Large intestine (tissue), 3 donors: ENCODE data around the gene PHKA2. TPM values are rescaled to one million over a fixed set of nuclear protein-coding genes. Genes with fewer than 3 reads are reported as not detected.

Experiments
- DNase-seq, 2 donors: peaks; one replicate each; pipeline versions ENCODE4 v3.0.0 to v3.0.0-alpha.2; 2013
- H3K27ac ChIP-seq: one replicate; pipeline ENCODE4 v1.5.1; 2013; ENCODE audit warnings: low read length
- H3K27me3 ChIP-seq: 2 replicates; pipeline ENCODE4 v1.6.1; 2013; ENCODE audit warnings: low read length; ENCODE audit not compliant: control insufficient read depth, insufficient read depth
- H3K36me3 ChIP-seq: 2 replicates; pipeline ENCODE4 v1.6.1; 2013; ENCODE audit warnings: low read length; ENCODE audit not compliant: control insufficient read depth, insufficient read depth
- H3K4me1 ChIP-seq: one replicate; pipeline ENCODE4 v1.6.1; 2013; ENCODE audit warnings: low read length; ENCODE audit not compliant: control insufficient read depth, insufficient read depth
- H3K4me3 ChIP-seq: one replicate; pipeline ENCODE4 v1.5.1; 2013; ENCODE audit warnings: low read length
- H3K9me3 ChIP-seq: one replicate; pipeline ENCODE4 v1.6.1; 2013; ENCODE audit warnings: mild to moderate bottlenecking, low read depth, low read length, moderate library complexity; ENCODE audit not compliant: control insufficient read depth
- WGBS: methylation state at CpG from one replicate; pipeline ENCODE4 v1.1.5; 2013; ENCODE audit warnings: low lambda C conversion rate; ENCODE audit not compliant: insufficient coverage; 5-methylcytosine and 5-hydroxymethylcytosine counted together
- polyA plus RNA-seq: library from polyadenylated mRNA; unstranded; fragments of 120-200 nt; gene quantifications from one replicate; pipeline ENCODE4 v1.2.1, GENCODE V29; 2013

Gene PHKA2
- polyA plus RNA-seq, 1 donor: 65.0 TPM

DNA sequence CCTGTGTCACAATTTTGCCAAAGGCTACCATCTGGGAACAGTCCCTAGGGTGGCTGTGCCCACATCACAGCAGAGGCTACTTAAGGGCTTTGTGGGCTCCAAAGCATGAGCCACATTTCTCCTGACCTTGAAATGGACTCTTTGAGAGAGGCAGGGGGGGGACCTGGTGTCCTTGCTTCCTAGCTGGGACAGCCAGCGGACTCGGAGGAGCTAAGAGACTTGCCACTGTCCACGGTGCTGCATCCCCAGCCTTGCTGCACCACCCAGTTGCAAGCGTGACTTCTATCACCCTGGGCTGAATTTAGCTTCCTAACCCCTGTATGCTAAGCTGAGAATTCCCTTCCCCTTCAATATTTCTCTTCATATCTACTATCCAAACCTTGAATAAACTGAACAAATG is 99.0 kb downstream of the PHKA2 start:
- Histone ChIP-seq H3K27me3 (no peaks in the 10 kb centered on the region), H3K4me1 (peaks cover 21% of the 10 kb centered on the region), H3K36me3 (no peaks in the 10 kb centered on the region), H3K4me3 (no peak overlapping the region), H3K27ac (no peak overlapping the region), H3K9me3 (no peaks in the 10 kb centered on the region)
- no CpG with 5 or more reads among the region's 4 CpGs for whole genome bisulfite sequencing
- no peak for DNase-seq

DNA sequence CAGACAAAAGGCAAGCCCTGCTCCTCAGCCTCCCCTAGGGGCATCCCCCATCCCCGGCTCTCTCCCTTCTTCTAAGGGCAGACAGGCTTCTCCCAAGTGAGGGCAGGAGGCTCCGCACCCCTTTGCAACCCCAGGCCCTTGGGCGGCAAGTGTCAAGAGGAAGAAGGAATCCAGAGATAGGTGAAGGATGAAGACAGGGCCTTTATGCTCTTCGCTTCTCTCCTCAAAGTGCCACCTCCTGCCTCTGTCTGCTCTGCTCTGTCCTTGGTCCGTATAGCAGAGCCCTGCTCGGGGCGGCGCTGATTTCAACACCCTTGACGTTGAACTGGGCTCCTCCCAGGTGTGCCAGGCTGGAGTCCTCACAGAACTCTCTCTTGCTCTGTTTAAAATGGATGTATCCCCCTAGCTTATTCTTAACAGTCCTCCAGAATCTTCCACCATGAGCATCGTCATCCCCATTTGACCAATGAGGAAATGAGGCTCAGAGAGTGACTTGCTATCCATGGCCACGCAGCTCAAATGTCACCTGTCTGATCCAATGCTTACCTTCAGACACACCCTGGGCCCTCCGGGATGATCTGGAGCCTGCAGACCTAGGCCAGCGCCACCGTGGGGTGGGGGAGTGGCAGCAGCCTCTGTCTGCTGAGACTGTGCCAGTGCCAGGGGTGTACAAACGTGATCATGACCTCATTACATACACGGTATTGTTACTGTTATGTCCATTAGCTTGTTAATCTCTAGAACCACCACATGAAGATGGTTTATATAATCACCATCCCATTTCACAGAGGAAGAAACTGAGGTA is 99.8 kb downstream of the PHKA2 start:
- no CpG with 5 or more reads among the region's 16 CpGs for WGBS

DNA sequence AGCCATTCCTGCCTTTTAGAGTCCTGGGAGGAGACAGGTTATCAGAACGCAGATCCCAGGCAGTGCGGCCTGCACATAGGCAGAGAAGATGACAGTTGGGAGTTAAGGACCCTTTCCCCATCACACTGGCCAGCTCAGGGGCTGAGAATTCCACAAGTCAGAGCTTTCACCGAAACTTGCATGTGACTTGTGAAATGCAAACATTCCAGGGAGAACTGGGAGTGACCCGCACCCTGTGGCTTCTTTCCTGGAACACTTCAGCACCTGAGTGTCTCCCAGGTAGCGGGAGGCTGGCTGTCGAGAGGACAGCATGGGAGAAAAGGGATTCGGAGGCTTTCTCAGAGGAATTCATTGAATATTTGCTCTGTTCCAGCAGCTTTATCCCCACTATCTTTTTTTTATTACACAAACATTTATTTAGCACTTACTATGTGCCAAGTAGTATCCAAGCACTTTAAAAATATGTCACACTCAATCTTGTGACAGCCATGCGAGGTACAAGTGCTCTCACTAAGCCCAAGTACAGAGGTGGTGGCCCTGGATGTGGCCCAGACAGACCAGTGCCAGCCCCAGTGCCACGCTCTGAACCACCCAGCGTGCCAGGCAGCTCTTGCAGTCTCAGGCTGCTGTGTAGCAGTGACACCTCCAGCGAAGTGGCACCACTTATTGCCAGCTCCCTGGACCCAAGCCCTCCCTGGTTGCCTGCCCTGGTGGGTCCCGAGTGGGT is 100.5 kb downstream of the PHKA2 start:
- Histone ChIP-seq H3K27me3 (no peaks in the 10 kb centered on the region), H3K4me1 (peaks cover 21% of the 10 kb centered on the region), H3K27ac (no peak overlapping the region), H3K36me3 (no peaks in the 10 kb centered on the region), H3K9me3 (no peaks in the 10 kb centered on the region), H3K4me3 (no peak overlapping the region)
- WGBS: no CpG with 5 or more reads among the region's 12 CpGs
- DNase-seq: peak in 1 of 2 donors; percentile 21

More for the DNA sequence above, 99.8 kb downstream of the PHKA2 start:
- Histone ChIP-seq H3K4me1 (peaks cover 21% of the 10 kb centered on the region), H3K36me3 (no peaks in the 10 kb centered on the region), H3K9me3 (no peaks in the 10 kb centered on the region), H3K27ac (no peak overlapping the region), H3K4me3 (no peak overlapping the region), H3K27me3 (no peaks in the 10 kb centered on the region)
- DNase-seq: no peak

DNA sequence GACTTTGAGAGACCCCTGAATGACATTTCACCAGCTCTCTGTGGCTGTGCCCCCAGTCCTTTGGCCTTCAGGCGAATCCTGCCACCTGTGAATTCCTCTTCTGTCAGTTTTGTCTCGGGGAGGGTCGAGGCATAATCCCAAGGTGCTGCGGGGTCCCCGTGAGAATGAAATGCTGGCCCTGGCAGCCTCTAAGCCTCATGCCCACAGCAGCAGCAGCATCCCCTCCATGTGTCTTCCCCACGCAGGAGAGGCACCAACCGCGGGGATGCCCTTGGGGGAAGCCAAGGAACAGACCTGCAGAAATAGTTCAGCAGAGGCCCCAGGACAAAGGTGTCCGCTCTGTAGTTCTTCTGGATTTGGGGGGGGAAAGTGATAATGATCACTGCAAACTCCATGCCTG is 104.8 kb downstream of the PHKA2 start:
- no peaks in the 10 kb centered on the region for H3K27me3 ChIP-seq
- no peak for DNase-seq
- peaks cover 6% of the 10 kb centered on the region for H3K4me1 ChIP-seq
- H3K36me3 ChIP-seq: no peaks in the 10 kb centered on the region
- no peak overlapping the region for H3K4me3 ChIP-seq
- no CpG with 5 or more reads among the region's 9 CpGs for WGBS
- no peak overlapping the region for H3K27ac ChIP-seq
- H3K9me3 ChIP-seq: no peaks in the 10 kb centered on the region

DNA sequence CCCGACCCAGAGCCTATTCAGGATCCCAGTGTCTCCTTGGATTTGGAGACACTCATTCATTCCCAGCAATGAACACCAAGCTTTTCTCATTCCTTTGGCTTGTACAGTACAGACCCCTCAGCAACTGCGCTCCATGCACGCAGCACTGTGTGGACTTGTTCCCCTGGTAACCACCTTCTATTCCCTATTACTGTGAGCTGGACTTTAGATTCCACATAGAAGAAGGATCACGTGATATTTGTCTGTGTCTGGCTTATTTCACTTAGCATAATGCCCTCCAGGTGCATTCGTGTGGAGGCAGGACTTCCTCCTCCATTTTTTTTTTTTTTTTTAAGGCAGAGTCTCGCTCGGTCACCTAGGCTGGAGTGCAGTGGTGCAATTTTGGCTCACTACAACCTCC is 106.4 kb downstream of the PHKA2 start:
- no peaks in the 10 kb centered on the region for H3K9me3 ChIP-seq
- H3K4me1 ChIP-seq: peaks cover 6% of the 10 kb centered on the region
- WGBS: no CpG with 5 or more reads among the region's 7 CpGs
- H3K36me3 ChIP-seq: no peaks in the 10 kb centered on the region
- peak; percentile 56 to 80 for DNase-seq
- H3K27ac ChIP-seq: no peak overlapping the region
- H3K4me3 ChIP-seq: no peak overlapping the region
- H3K27me3 ChIP-seq: no peaks in the 10 kb centered on the region

DNA sequence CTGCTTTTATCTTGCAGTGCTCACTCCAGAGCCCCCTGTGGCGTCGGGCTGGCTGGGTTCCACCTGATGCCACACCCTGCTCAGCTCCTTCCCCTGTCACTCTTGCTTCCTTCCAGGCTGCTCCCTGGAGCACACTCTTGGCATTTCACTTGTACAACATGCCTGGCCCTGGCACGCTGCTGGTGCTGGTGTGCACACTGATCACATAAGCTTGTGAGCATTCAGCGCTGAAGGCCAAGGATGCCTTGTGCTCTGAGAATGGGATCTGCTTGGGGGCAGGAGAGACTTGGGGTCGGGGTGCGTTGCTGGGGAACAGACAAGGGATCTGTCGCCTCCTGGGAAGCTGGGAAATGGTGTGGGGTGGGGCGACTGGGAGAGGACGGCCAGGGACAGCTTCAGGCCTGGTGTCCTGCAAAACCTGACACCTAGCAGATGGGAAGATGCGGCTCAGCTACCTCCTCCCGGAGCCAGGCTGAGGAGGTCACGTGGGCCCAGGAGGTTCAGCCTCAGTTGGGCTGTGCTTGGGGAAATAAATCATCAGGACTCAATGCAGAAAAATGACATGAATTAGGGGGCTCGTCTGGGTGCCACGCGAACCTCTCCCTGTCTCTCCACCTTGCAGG is 108.5 kb downstream of the PHKA2 start:
- Histone ChIP-seq H3K4me1 (peaks cover 6% of the 10 kb centered on the region), H3K27me3 (no peaks in the 10 kb centered on the region), H3K4me3 (no peak overlapping the region), H3K27ac (no peak overlapping the region), H3K9me3 (no peaks in the 10 kb centered on the region), H3K36me3 (no peaks in the 10 kb centered on the region)
- no peak for DNase-seq
- no CpG with 5 or more reads among the region's 15 CpGs for WGBS

DNA sequence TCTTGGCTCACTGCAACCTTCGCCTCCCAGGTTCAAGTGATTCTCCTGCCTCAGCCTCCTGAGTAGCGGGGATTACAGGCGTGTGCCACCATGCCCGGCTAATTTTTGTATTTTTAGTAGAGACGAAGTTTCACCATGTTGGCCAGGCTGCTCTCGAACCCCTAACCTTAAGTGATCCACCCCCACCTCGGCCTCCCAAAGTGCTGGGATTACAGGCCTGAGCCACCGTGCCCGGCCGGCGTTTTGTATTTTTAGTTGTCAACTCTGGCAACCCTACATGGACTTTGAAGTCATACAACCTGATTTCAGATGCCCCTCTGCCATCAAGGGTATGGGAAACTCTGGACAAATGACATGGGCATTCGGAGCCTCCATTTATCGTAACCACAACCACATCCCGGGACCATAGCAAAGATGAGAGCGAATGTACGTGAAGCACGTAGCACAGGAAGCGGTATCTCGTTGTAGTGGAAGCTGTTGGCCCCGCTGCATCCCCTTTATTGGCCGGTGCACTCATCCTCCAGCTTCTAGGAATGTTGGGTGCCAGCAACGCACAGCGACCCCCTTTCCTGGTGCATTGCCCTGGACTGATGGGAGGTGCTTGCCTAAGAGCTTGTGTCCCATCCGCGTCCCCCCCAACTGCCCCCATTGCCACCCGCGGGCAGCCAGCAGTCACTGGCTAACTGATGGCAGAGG is 109.2 kb downstream of the PHKA2 start:
- Histone ChIP-seq H3K4me1 (peaks cover 6% of the 10 kb centered on the region), H3K27ac (no peak overlapping the region), H3K36me3 (no peaks in the 10 kb centered on the region), H3K4me3 (no peak overlapping the region), H3K27me3 (no peaks in the 10 kb centered on the region), H3K9me3 (no peaks in the 10 kb centered on the region)
- WGBS: no CpG with 5 or more reads among the region's 27 CpGs
- no peak for DNase-seq

DNA sequence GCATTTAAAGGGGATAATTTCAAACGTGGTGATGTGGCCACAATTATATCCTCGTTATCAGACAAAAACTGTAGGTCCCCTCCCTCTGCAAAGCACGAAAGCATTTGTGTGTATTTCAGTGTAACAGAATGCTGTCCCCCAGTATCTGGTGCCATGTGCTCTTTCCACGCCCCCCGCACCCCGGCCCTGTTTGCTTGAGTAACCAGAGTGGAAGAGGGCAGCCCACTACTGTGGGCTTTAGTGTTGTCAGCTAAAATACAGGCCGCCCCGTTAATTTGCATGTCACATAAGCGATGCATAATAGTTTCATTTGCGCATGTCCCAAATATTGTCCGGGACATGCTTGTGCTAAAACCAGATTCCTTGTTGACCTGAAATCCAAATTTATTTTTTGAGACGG is 110.1 kb downstream of the PHKA2 start:
- Histone ChIP-seq H3K27me3 (no peaks in the 10 kb centered on the region), H3K9me3 (no peaks in the 10 kb centered on the region), H3K36me3 (no peaks in the 10 kb centered on the region), H3K4me3 (no peak overlapping the region), H3K4me1 (peaks cover 6% of the 10 kb centered on the region), H3K27ac (no peak overlapping the region)
- no peak for DNase-seq
- WGBS: no CpG with 5 or more reads among the region's 12 CpGs

DNA sequence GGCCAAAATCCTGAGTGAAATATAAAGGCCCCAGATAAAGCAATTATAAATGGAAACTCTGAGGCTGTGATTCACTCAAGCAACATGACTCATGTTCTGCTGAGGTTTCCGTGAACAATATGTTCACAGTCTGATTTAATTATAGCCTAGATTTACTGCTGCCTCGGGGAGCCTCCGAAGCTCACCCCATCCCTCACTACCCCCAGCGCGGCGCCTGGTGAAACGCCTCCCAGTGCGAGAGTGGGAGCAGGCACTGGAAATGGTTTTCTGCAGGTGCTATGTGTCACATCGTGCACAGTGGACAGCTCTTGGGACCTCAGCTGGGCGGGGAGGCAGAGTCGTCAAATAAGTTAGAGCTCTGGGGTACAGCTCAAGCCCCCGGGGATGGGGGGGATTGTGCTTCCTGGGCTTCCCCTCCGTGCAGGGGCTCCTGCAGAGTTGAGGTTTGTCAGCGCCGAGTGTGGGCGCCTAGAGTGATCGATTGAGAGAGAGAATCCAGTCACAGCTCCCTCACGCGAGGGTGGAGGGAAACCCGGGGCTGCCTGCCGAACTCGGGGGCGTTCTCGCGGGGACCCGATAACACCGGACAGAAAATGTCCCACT is 110.6 kb downstream of the PHKA2 start:
- Histone ChIP-seq H3K4me3 (no peak overlapping the region), H3K27me3 (no peaks in the 10 kb centered on the region), H3K4me1 (peaks cover 6% of the 10 kb centered on the region), H3K36me3 (no peaks in the 10 kb centered on the region), H3K9me3 (no peaks in the 10 kb centered on the region), H3K27ac (no peak overlapping the region)
- no peak for DNase-seq
- 80% methylated on average over 1 of the region's 27 CpGs for WGBS

DNA sequence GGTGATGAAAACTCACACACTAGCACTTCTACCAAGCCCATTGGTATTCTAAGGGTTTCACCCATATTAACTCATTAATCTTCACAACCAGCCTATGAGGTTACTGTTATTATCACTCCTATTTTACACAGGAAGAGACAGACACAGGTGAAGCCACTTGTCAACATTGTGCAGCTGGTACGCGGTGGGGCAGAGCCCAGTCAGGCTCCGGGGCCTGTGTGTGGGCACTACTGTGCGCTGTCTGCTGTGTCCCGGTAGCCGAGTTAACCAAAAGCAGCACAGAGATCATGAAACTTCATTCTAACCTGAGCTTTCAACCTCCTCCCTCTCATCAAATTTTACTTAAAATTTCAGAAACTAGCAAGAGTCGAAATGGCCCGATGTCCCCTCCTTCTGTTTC is 111.3 kb downstream of the PHKA2 start:
- H3K9me3 ChIP-seq: no peaks in the 10 kb centered on the region
- no peak for DNase-seq
- no peak overlapping the region for H3K27ac ChIP-seq
- H3K36me3 ChIP-seq: no peaks in the 10 kb centered on the region
- WGBS: no CpG with 5 or more reads among the region's 8 CpGs
- no peak overlapping the region for H3K4me3 ChIP-seq
- no peaks in the 10 kb centered on the region for H3K27me3 ChIP-seq
- H3K4me1 ChIP-seq: peaks cover 4% of the 10 kb centered on the region
